Upper lobe of left lung (tissue), 4 donors: ENCODE results near the gene LIPC.

Experiments used
- EP300 ChIP-seq, 4 donors: sonication (generic); formaldehyde crosslinking; IDR thresholded peaks; one replicate each; pipeline ENCODE4 v1.5.1; 2017; ENCODE audit warnings: antibody characterized with exemption in 4 of 4, control low read depth in 2 of 4
- POLR2A ChIP-seq, 4 donors: fragments of 450-650 bp; IDR thresholded peaks; one replicate each; pipeline ENCODE4 v1.5.1; 2016 to 2017; ENCODE audit warnings: antibody characterized with exemption in 4 of 4, mild to moderate bottlenecking in 2 of 4
- TF ChIP-seq, protein P1 (sequence below), 6 experiments: fragments of 450-650 bp in 4 of 6; fragments of 200-600 bp in 2 of 6; sonication (generic) in 2 of 6; IDR thresholded peaks; one replicate each; pipeline ENCODE4 v1.5.1; 2016 to 2019; ENCODE audit warnings: antibody characterized with exemption in 6 of 6

DNA sequence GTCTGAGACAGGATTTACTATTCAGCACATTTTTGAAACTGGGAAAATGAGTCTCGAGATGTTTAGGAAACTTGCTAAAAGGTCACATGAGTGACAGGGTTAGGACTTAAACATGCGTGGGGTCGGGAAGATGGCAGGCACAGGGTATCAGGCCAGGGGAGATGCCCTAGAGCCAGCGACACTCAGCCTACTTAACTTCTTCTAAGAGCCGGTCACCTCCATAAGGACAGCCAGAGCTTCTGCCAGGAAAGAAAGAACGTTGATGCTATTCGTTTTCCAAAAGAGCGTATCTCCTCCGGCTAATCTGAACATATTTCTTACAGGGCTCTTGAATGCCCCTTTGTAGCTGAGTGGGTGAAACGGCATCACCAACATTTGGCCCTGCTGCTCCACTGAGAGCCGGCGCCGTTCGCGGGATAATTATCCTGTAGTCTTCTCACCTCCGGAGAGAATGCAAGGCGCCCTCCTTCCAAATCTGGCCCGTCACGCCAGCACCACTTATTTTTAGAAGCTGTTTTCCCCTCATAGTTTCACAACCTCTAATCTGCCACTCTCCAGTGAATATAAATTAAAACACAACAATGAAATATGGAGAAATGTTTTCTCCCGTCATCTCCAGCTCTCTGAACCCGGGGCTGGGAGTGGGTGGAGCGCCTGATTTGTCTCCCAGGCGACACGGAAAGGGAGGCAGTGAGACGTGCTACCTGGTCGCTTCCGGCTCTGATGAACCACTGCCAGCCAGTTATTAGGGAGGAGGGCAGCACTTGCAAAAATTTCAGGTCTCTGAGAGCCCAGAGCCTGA is 58.5 kb downstream of the LIPC start:
- TF ChIP-seq, protein P1, sequence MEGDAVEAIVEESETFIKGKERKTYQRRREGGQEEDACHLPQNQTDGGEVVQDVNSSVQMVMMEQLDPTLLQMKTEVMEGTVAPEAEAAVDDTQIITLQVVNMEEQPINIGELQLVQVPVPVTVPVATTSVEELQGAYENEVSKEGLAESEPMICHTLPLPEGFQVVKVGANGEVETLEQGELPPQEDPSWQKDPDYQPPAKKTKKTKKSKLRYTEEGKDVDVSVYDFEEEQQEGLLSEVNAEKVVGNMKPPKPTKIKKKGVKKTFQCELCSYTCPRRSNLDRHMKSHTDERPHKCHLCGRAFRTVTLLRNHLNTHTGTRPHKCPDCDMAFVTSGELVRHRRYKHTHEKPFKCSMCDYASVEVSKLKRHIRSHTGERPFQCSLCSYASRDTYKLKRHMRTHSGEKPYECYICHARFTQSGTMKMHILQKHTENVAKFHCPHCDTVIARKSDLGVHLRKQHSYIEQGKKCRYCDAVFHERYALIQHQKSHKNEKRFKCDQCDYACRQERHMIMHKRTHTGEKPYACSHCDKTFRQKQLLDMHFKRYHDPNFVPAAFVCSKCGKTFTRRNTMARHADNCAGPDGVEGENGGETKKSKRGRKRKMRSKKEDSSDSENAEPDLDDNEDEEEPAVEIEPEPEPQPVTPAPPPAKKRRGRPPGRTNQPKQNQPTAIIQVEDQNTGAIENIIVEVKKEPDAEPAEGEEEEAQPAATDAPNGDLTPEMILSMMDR (IDR thresholded peaks at IDR 0.05) = no peak
- TF ChIP-seq POLR2A (IDR thresholded peaks at IDR 0.05) (no peak), EP300 (IDR thresholded peaks at IDR 0.05) (no peak)
